Esophagus squamous epithelium (tissue), 5 donors: ENCODE results near the gene ZNF678. TPM values are rescaled to one million over a fixed set of nuclear protein-coding genes. Genes with fewer than 3 reads are reported as not detected.

Experiments
- DNase-seq: peaks from one replicate; lab custom pipeline; 2025; lab: John Stamatoyannopoulos, UW
- H3K27ac ChIP-seq, 4 donors: fragments of 200-600 bp; sonication (generic); one replicate each; pipeline ENCODE4 v1.5.1; 2016 to 2019; ENCODE audit warnings: mild to moderate bottlenecking in 1 of 4
- H3K27me3 ChIP-seq, 4 donors: fragments of 200-600 bp; sonication (generic); 1 replicate in 3 of 4; 2 replicates in 1 of 4; pipeline versions ENCODE4 v1.5.1 to v1.6.0; 2017 to 2021; ENCODE audit warnings: antibody characterized with exemption in 1 of 4
- H3K36me3 ChIP-seq, 3 donors: fragments of 200-600 bp; sonication (generic); one replicate each; pipeline ENCODE4 v1.5.1; 2016 to 2019
- H3K4me1 ChIP-seq, 3 donors: fragments of 200-600 bp; sonication (generic); one replicate each; pipeline ENCODE4 v1.5.1; 2017 to 2019
- H3K4me3 ChIP-seq, 4 donors: fragments of 200-600 bp; sonication (generic); 1 replicate in 3 of 4; 2 replicates in 1 of 4; pipeline ENCODE4 v1.5.1; 2016 to 2019; ENCODE audit warnings: mild to moderate bottlenecking in 2 of 4, moderate library complexity in 1 of 4
- H3K9me3 ChIP-seq, 3 donors: fragments of 200-600 bp; sonication (generic); one replicate each; pipeline ENCODE4 v1.5.1; 2016 to 2019
- POLR2A ChIP-seq, 4 donors: fragments of 450-650 bp; IDR thresholded peaks; one replicate each; pipeline ENCODE4 v1.6.1; 2017; ENCODE audit warnings: antibody characterized with exemption in 4 of 4, mild to moderate bottlenecking in 4 of 4, moderate library complexity in 3 of 4
- WGBS, 2 donors: methylation state at CpG; one replicate each; pipeline ENCODE4 v1.1.5; 2018; 5-methylcytosine and 5-hydroxymethylcytosine counted together
- intact Hi-C: fragments of 100-400 bp; cut with DNase I; formaldehyde crosslinking; loops from one replicate; pipeline ENCODE4 v1.15.0; 2022
- total RNA-seq, 4 donors: library from RNA; depleted of rRNA; stranded (reverse); fragments of >200 nt; gene quantifications; one replicate each; pipeline ENCODE4 v1.1.0, GENCODE V29; 2016
- TF ChIP-seq, protein P1 (sequence below), 6 experiments: fragments of 450-650 bp in 4 of 6; fragments of 200-600 bp in 2 of 6; sonication (generic) in 2 of 6; IDR thresholded peaks; one replicate each; pipeline ENCODE4 v1.5.1; 2016 to 2019; ENCODE audit warnings: antibody characterized with exemption in 6 of 6, mild to moderate bottlenecking in 4 of 6, moderate library complexity in 4 of 6
- donor health status: DM: yes; HTN: yes; CAD: no.

The ZNF678 gene
- total RNA-seq, 4 donors from 2014 or later: 1.5 to 7.6 (median 3.2) TPM

GRCh38 chr1:227654431-227654830 is 91.1 kb downstream of the ZNF678 start:
- DNase-seq: no peak
- 94 to 98% methylated on average over 2 of the region's 2 CpGs for WGBS, 2 donors
- intact Hi-C loops: no loop called here
- H3K4me3 ChIP-seq: no peak overlapping the region
- H3K36me3 ChIP-seq: peaks cover 0 to 80% (median 0%) of the 10 kb centered on the region in 3 donors
- H3K27ac ChIP-seq: no peak overlapping the region
- no peaks in the 10 kb centered on the region for H3K27me3 ChIP-seq
- peaks cover 11 to 100% (median 93%) of the 10 kb centered on the region in 3 donors for H3K9me3 ChIP-seq
- no peaks in the 10 kb centered on the region for H3K4me1 ChIP-seq
- TF ChIP-seq POLR2A (IDR thresholded peaks at IDR 0.05): no peak
- TF ChIP-seq, protein P1, sequence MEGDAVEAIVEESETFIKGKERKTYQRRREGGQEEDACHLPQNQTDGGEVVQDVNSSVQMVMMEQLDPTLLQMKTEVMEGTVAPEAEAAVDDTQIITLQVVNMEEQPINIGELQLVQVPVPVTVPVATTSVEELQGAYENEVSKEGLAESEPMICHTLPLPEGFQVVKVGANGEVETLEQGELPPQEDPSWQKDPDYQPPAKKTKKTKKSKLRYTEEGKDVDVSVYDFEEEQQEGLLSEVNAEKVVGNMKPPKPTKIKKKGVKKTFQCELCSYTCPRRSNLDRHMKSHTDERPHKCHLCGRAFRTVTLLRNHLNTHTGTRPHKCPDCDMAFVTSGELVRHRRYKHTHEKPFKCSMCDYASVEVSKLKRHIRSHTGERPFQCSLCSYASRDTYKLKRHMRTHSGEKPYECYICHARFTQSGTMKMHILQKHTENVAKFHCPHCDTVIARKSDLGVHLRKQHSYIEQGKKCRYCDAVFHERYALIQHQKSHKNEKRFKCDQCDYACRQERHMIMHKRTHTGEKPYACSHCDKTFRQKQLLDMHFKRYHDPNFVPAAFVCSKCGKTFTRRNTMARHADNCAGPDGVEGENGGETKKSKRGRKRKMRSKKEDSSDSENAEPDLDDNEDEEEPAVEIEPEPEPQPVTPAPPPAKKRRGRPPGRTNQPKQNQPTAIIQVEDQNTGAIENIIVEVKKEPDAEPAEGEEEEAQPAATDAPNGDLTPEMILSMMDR (IDR thresholded peaks at IDR 0.05): no peak

GRCh38 chr1:227654858-227655752 is 91.7 kb downstream of the ZNF678 start:
- WGBS, 2 donors: 81 to 84% methylated on average over 6 of the region's 6 CpGs
- Histone ChIP-seq H3K4me3 (peak overlapping the region in 1 of 4 donors; percentile 9), H3K36me3 (peaks cover 0 to 73% (median 0%) of the 10 kb centered on the region in 3 donors)

DNA sequence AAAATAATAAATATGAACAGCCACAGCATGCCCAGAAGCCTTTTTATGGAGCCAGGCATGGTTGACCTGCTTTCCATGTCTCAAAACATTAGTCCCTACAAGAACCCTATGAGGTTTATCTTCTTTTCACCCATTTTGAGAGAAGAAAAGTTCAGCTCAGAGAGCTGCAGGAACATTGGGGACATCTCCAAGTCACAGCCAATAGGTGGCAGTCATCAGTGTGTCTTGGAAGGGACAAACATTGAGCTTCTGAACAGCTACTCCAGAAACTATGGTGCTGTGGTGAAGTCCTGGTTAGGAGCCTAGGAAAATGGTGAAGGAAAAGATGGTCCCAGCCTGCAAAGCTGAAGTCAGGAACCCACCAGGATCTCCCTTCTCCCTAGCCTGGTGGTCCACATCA is 98.1 kb downstream of the ZNF678 start:
- H3K4me3 ChIP-seq: no peak overlapping the region
- no peaks in the 10 kb centered on the region for H3K27me3 ChIP-seq
- no peak overlapping the region for H3K27ac ChIP-seq
- no peak for DNase-seq
- TF ChIP-seq, protein P1 (IDR thresholded peaks at IDR 0.05): no peak
- no peak for TF ChIP-seq POLR2A (IDR thresholded peaks at IDR 0.05)
- H3K36me3 ChIP-seq: peaks cover 0 to 38% (median 0%) of the 10 kb centered on the region in 3 donors
- H3K4me1 ChIP-seq: no peaks in the 10 kb centered on the region
- peaks cover 6 to 100% (median 94%) of the 10 kb centered on the region in 3 donors for H3K9me3 ChIP-seq
- intact Hi-C loops: no loop called here

More at GRCh38 chr1:227654858-227655752, 91.7 kb downstream of the ZNF678 start:
- no peaks in the 10 kb centered on the region for H3K4me1 ChIP-seq
- DNase-seq: no peak
- no peaks in the 10 kb centered on the region for H3K27me3 ChIP-seq
- intact Hi-C loops: no loop called here
- TF ChIP-seq POLR2A (IDR thresholded peaks at IDR 0.05): no peak
- TF ChIP-seq, protein P1 (IDR thresholded peaks at IDR 0.05): no peak
- H3K27ac ChIP-seq: no peak overlapping the region
- H3K9me3 ChIP-seq: peaks cover 11 to 100% (median 93%) of the 10 kb centered on the region in 3 donors

GRCh38 chr1:227662933-227663332 is 99.6 kb downstream of the ZNF678 start:
- no peaks in the 10 kb centered on the region for H3K4me1 ChIP-seq
- intact Hi-C loops: no loop called here
- H3K9me3 ChIP-seq: peaks cover 6 to 98% (median 96%) of the 10 kb centered on the region in 3 donors
- DNase-seq: no peak
- no peak overlapping the region for H3K4me3 ChIP-seq
- H3K27ac ChIP-seq: no peak overlapping the region
- TF ChIP-seq, protein P1 (IDR thresholded peaks at IDR 0.05): no peak
- TF ChIP-seq POLR2A (IDR thresholded peaks at IDR 0.05): no peak
- no peaks in the 10 kb centered on the region for H3K27me3 ChIP-seq
- 95 to 96% methylated on average over 2 of the region's 2 CpGs for WGBS, 2 donors
- peaks cover 0 to 30% (median 0%) of the 10 kb centered on the region in 3 donors for H3K36me3 ChIP-seq

DNA sequence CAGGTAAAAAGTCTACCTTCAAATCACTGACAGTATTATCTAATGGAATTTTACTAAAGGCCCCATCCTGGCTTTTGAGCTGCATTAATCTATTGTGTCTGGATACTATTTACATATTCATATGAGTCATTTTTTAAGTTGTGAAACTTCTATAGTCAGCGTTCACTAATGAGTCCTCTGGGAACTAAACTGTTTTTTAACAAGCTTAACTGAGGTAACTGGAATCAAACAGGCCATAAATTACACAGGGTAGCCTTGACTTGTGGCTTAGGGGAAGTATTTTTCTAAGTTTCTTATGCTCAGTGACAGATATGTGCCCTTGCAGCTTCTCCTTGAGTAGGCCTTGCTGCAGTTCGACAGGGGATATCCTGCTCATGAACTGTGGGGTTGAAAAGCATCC is 102.9 kb downstream of the ZNF678 start:
- Histone ChIP-seq H3K9me3 (peaks cover 12 to 98% (median 95%) of the 10 kb centered on the region in 3 donors), H3K27me3 (no peaks in the 10 kb centered on the region), H3K36me3 (peaks cover 0 to 18% (median 0%) of the 10 kb centered on the region in 3 donors), H3K4me1 (no peaks in the 10 kb centered on the region), H3K27ac (no peak overlapping the region), H3K4me3 (no peak overlapping the region)
- DNase-seq: no peak
- 45 to 63% methylated on average over 2 of the region's 2 CpGs for WGBS, 2 donors
- TF ChIP-seq, protein P1 (IDR thresholded peaks at IDR 0.05): no peak
- TF ChIP-seq POLR2A (IDR thresholded peaks at IDR 0.05): no peak
- intact Hi-C loops: no loop called here
